HepG2 (cell line): ENCODE data around the gene NSMCE4A. TPM values are rescaled to one million over a fixed set of nuclear protein-coding genes. Genes with fewer than 3 reads are reported as not detected.
A peak's percentile ranks its signal among the peaks of the same experiment; 100 is the strongest.

Experiments used
- CC2D1A ChIP-seq: sonication (generic); formaldehyde crosslinking; IDR thresholded peaks from 2 replicates; pipeline ENCODE4 v1.8.1; 2023; ENCODE audit warnings: mild to moderate bottlenecking, missing genetic modification reagents
- FOXC1 ChIP-seq: sonication (generic); formaldehyde crosslinking; IDR thresholded peaks from 2 replicates; pipeline ENCODE4 v1.8.0; 2022; ENCODE audit warnings: mild to moderate bottlenecking, missing genetic modification reagents, borderline replicate concordance
- HDAC6 ChIP-seq: fragments of 200-600 bp; sonication (generic); IDR thresholded peaks from 2 replicates; pipeline ENCODE4 v1.7.0; 2017; ENCODE audit warnings: mild to moderate bottlenecking, antibody characterized with exemption, low read length, low read depth
- HNRNPL ChIP-seq: fragments of 200-400 bp; formaldehyde crosslinking; IDR thresholded peaks from 2 replicates; pipeline ENCODE4 v1.6.1; 2017; ENCODE audit warnings: mild to moderate bottlenecking, low read depth, low read length
- NFRKB ChIP-seq: fragments of 450-650 bp; IDR thresholded peaks from 2 replicates; pipeline ENCODE4 v1.6.1; 2017
- POLR2AphosphoS5 ChIP-seq: IDR thresholded peaks from 2 replicates; pipeline ENCODE4 v1.6.1; 2012; ENCODE audit warnings: low read depth, low read length
- RERE ChIP-seq: IDR thresholded peaks from 2 replicates; pipeline ENCODE4 v1.6.1; 2016; ENCODE audit warnings: low read depth, missing genetic modification reagents, missing compliant biosample characterization
- TEF ChIP-seq: sonication (generic); formaldehyde crosslinking; IDR thresholded peaks from 2 replicates; pipeline ENCODE4 v1.5.0; 2020; ENCODE audit warnings: missing genetic modification reagents
- ZNF124 ChIP-seq: sonication (generic); formaldehyde crosslinking; IDR thresholded peaks from 2 replicates; pipeline ENCODE4 v1.4.0; 2020; ENCODE audit warnings: missing genetic modification reagents
- ZNF318 ChIP-seq: sonication (generic); formaldehyde crosslinking; IDR thresholded peaks from 2 replicates; pipeline ENCODE4 v1.4.0; 2020; ENCODE audit warnings: mild to moderate bottlenecking, missing genetic modification reagents
- ZNF503 ChIP-seq: sonication (generic); formaldehyde crosslinking; IDR thresholded peaks from 2 replicates; pipeline ENCODE4 v1.4.0; 2020; ENCODE audit warnings: missing genetic modification reagents
- ZNF776 ChIP-seq: sonication (generic); formaldehyde crosslinking; IDR thresholded peaks from 2 replicates; pipeline ENCODE4 v1.4.0; 2020; ENCODE audit warnings: mild to moderate bottlenecking, missing genetic modification reagents
- polyA plus RNA-seq, 8 experiments: library from polyadenylated mRNA; depleted of rRNA in 3 of 8; stranded (reverse) in 7 of 8; unstranded in 1 of 8; fragments of >200 nt; fragmentation: Illumina TruSeq in 4 of 8; extraction: Trizol in 4 of 8; gene quantifications; 2 replicates each; pipeline versions ENCODE4 v1.2.1 to v1.2.3, GENCODE V29; 2011 to 2016; ENCODE audit warnings: low read depth in 4 of 8, missing spikeins in 1 of 8, mixed read lengths in 1 of 8; ENCODE audit not compliant: insufficient read depth in 1 of 8
- total RNA-seq, 5 experiments: library from RNA; depleted of rRNA; stranded (reverse); fragments of >200 nt; fragmentation: Illumina TruSeq; extraction: Trizol; gene quantifications; 2 replicates each; pipeline ENCODE4 v1.2.3, GENCODE V29; 2016; ENCODE audit warnings: low read depth in 1 of 5

NSMCE4A gene
- total and polyA plus RNA-seq, 2 of the 13 experiments (the other 11 are each of a cell fraction or from before 2014, with no cell fraction given) = 61.1 to 91.6 TPM

GRCh38 chr10:121975295-121976086 lies 474 bp upstream of the NSMCE4A start (continued):
- TF ChIP-seq ZNF318 (no peak), RERE (no peak), ZNF776 (CRISPR knock-in tag) (0 out of 2 replicates have a peak, but pooled peaks have one; percentile 18), POLR2AphosphoS5 (no peak), ZNF503 (CRISPR knock-in tag) (no peak), HNRNPL (0 out of 2 replicates have a peak, but pooled peaks have one; percentile 44), FOXC1 (CRISPR knock-in tag) (no peak; the same call in 1 of the 2 replicates), TEF (no peak), HDAC6 (no peak), NFRKB (no peak), CC2D1A (CRISPR knock-in tag) (no peak), ZNF124 (CRISPR knock-in tag) (peak; percentile 100)
